ENCODE results near the gene MAST3. TPM values are rescaled to one million over a fixed set of nuclear protein-coding genes. Genes with fewer than 3 reads are reported as not detected.

Gene MAST3
- polyA plus RNA-seq, 1 donor from 2014 or later = 2.3 TPM

- TF ChIP-seq REST (IDR thresholded peaks at IDR 0.05; ENCODE audit: borderline replicate concordance) (no peak), MXI1 (conservative IDR thresholded peaks at IDR 0.05; ENCODE audit: poor library complexity, severe bottlenecking) (no peak), TAF1 (IDR thresholded peaks at IDR 0.05; ENCODE audit: low read depth) (no peak), EZH2 (IDR thresholded peaks at IDR 0.05; ENCODE audit: borderline replicate concordance, insufficient read depth, low read length, poor library complexity, severe bottlenecking) (no peak), EP300 (conservative IDR thresholded peaks at IDR 0.05; ENCODE audit: poor library complexity, severe bottlenecking) (no peak), RAD21 (conservative IDR thresholded peaks at IDR 0.05) (no peak), SMC3 (conservative IDR thresholded peaks at IDR 0.05; ENCODE audit: poor library complexity) (no peak), POLR2AphosphoS5 (IDR thresholded peaks at IDR 0.05) (no peak), CTCF (IDR thresholded peaks at IDR 0.05; ENCODE audit: poor library complexity, severe bottlenecking) (no peak)
- Histone ChIP-seq H3K27ac (ENCODE audit: low read length) (no peak overlapping the region), H3K4me2 (ENCODE audit: low read length) (no peak overlapping the region), H3K79me2 (replicated peaks; ENCODE audit: insufficient read depth, low read length) (no peaks in the 10 kb centered on the region), H3K9ac (ENCODE audit: low read length) (no peak overlapping the region), H3K4me3 (ENCODE audit: low read length) (no peak overlapping the region), H3K36me3 (ENCODE audit: insufficient read depth, low read length) (no peaks in the 10 kb centered on the region), H4K20me1 (ENCODE audit: insufficient read depth) (no peaks in the 10 kb centered on the region), H3F3A (ENCODE audit: insufficient read depth, low read length, poor library complexity, severe bottlenecking) (no peaks in the 10 kb centered on the region), H2AFZ (ENCODE audit: low read depth, low read length) (no peak overlapping the region), H3K27me3 (ENCODE audit: insufficient read depth, low read depth, low read length) (no peaks in the 10 kb centered on the region), H3K9me2 (ENCODE audit: insufficient read depth, low read length) (no peaks in the 10 kb centered on the region), H3K9me3 (ENCODE audit: low read length) (no peaks in the 10 kb centered on the region)
These were observed 49.8 kb downstream of the MAST3 start for GRCh38 chr19:18147396-18147795.

DNA sequence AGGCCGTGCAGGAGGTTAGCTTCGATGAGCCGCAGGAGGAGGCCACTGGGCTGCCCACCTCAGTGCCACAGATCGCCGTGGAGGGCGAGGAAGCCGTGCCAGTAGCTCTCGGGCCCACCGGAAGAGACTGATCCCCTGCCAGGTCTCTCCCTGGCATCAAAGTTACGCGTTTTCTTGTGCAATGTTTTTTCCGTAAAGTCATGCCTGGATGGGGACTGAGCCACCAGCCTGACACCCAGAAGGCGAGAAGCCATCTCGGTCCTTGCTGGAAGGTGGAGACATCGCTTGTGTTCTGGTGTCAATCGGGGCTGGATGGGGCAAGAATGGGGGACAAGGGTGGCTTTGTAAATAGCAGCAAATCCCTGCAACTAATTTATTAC lies 52.0 kb downstream of the MAST3 start:
- Histone ChIP-seq H3K36me3 (ENCODE audit: insufficient read depth, low read length) (no peaks in the 10 kb centered on the region), H3K4me2 (ENCODE audit: low read length) (no peak overlapping the region), H3K9ac (ENCODE audit: low read length) (no peak overlapping the region), H3F3A (ENCODE audit: insufficient read depth, low read length, poor library complexity, severe bottlenecking) (no peaks in the 10 kb centered on the region), H2AFZ (ENCODE audit: low read depth, low read length) (no peak overlapping the region), H3K79me2 (replicated peaks; ENCODE audit: insufficient read depth, low read length) (no peaks in the 10 kb centered on the region), H3K27me3 (ENCODE audit: insufficient read depth, low read depth, low read length) (no peaks in the 10 kb centered on the region), H3K9me2 (ENCODE audit: insufficient read depth, low read length) (no peaks in the 10 kb centered on the region), H3K4me3 (ENCODE audit: low read length) (no peak overlapping the region), H3K27ac (ENCODE audit: low read length) (no peak overlapping the region), H3K9me3 (ENCODE audit: low read length) (no peaks in the 10 kb centered on the region), H4K20me1 (ENCODE audit: insufficient read depth) (no peaks in the 10 kb centered on the region)
- TF ChIP-seq CTCF (IDR thresholded peaks at IDR 0.05; ENCODE audit: poor library complexity, severe bottlenecking) (no peak), MXI1 (conservative IDR thresholded peaks at IDR 0.05; ENCODE audit: poor library complexity, severe bottlenecking) (no peak), EP300 (conservative IDR thresholded peaks at IDR 0.05; ENCODE audit: poor library complexity, severe bottlenecking) (no peak), REST (IDR thresholded peaks at IDR 0.05; ENCODE audit: borderline replicate concordance) (no peak), SMC3 (conservative IDR thresholded peaks at IDR 0.05; ENCODE audit: poor library complexity) (no peak), TAF1 (IDR thresholded peaks at IDR 0.05; ENCODE audit: low read depth) (no peak), POLR2AphosphoS5 (IDR thresholded peaks at IDR 0.05) (no peak), RAD21 (conservative IDR thresholded peaks at IDR 0.05) (no peak), EZH2 (IDR thresholded peaks at IDR 0.05; ENCODE audit: borderline replicate concordance, insufficient read depth, low read length, poor library complexity, severe bottlenecking) (no peak)
